Esophagus squamous epithelium (tissue), 4 donors: ENCODE results near the gene ZNF512B.

Experiments
- POLR2A ChIP-seq, 4 donors: fragments of 450-650 bp; IDR thresholded peaks; one replicate each; pipeline ENCODE4 v1.6.1; 2017; ENCODE audit warnings: antibody characterized with exemption in 4 of 4, mild to moderate bottlenecking in 4 of 4, moderate library complexity in 3 of 4
- TF ChIP-seq, protein P1 (sequence below), 6 experiments: fragments of 450-650 bp in 4 of 6; fragments of 200-600 bp in 2 of 6; sonication (generic) in 2 of 6; IDR thresholded peaks; one replicate each; pipeline ENCODE4 v1.5.1; 2016 to 2019; ENCODE audit warnings: antibody characterized with exemption in 6 of 6, mild to moderate bottlenecking in 4 of 6, moderate library complexity in 4 of 6

DNA sequence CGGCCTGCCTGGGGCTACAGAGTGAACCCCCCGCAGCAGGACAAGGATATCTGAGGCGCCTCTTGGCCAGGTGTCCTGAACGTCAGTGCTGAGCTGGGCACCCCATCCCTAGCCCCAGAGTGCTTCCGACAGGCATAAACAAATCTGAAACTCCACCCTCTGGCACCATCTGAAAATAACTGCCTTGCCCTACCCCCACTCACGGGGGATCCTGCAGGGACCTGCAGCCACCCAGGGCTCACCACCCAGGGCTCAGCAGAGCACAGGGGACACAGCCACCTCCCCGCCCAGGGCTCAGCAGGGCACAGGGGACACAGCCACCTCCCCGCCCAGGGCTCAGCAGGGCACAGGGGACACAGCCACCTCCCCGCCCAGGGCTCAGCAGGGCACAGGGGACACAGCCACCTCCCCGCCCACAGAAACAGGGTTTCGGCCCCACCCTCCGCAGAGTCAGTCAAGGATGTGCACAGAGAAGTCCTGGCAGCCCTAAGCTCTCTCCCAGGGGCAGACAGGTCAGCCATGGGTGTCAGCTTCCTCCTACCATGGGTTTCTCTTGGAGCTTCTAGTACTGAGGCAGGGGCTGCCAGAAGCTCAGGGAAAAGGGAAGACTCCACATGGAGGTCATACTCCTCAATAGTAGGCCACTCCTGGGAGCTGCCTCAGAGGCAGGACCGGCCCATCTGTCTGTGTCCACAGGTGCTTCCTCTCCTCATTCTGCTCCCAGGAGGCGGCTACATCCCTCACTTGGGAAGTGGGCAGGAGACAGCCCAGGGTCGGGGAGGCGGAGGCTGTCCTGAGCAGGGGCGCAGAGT is 18.1 kb downstream of the ZNF512B start:
- TF ChIP-seq, protein P1, sequence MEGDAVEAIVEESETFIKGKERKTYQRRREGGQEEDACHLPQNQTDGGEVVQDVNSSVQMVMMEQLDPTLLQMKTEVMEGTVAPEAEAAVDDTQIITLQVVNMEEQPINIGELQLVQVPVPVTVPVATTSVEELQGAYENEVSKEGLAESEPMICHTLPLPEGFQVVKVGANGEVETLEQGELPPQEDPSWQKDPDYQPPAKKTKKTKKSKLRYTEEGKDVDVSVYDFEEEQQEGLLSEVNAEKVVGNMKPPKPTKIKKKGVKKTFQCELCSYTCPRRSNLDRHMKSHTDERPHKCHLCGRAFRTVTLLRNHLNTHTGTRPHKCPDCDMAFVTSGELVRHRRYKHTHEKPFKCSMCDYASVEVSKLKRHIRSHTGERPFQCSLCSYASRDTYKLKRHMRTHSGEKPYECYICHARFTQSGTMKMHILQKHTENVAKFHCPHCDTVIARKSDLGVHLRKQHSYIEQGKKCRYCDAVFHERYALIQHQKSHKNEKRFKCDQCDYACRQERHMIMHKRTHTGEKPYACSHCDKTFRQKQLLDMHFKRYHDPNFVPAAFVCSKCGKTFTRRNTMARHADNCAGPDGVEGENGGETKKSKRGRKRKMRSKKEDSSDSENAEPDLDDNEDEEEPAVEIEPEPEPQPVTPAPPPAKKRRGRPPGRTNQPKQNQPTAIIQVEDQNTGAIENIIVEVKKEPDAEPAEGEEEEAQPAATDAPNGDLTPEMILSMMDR (IDR thresholded peaks at IDR 0.05), result no peak
- TF ChIP-seq POLR2A (IDR thresholded peaks at IDR 0.05), result no peak
